ENCODE results near the gene SCAMP3.
A peak's percentile ranks its signal among the peaks of the same experiment; 100 is the strongest.

Gene SCAMP3

GRCh38 chr1:155285063-155285462 lies 22.9 kb upstream of the SCAMP3 start:
- DNase-seq (ENCODE audit: low spot score) = no peak

- no peak for DNase-seq (ENCODE audit: low spot score)
Measured at GRCh38 chr1:155284476-155284875, 22.3 kb upstream of the SCAMP3 start.

- DNase-seq (ENCODE audit: low spot score) = no peak
Measured at GRCh38 chr1:155282488-155283091, 20.4 kb upstream of the SCAMP3 start.

- DNase-seq (ENCODE audit: low spot score) = no peak
Measured at GRCh38 chr1:155279268-155279667, 17.1 kb upstream of the SCAMP3 start.

GRCh38 chr1:155278689-155279160 lies 16.6 kb upstream of the SCAMP3 start:
- DNase-seq (ENCODE audit: low spot score) = no peak

- peak; percentile 80 for DNase-seq (ENCODE audit: low spot score)
Measured at GRCh38 chr1:155277902-155278688, 15.9 kb upstream of the SCAMP3 start.

GRCh38 chr1:155277070-155277901 lies 15.1 kb upstream of the SCAMP3 start, which contains the start of gene HCN3:
HCN3 (plus strand) TSS chr1:155277463; CDS start chr1:155277591, 128 bp downstream.
- DNase-seq (ENCODE audit: low spot score) = peak; percentile 96

GRCh38 chr1:155273343-155274245 lies 11.4 kb upstream of the SCAMP3 start, which contains the start of gene CLK2:
CLK2 (minus strand) TSS chr1:155273504; CDS start chr1:155270977, 2,527 bp downstream.
- DNase-seq (ENCODE audit: low spot score) = peak; percentile 95

GRCh38 chr1:155272466-155273342 lies 10.5 kb upstream of the SCAMP3 start:
- DNase-seq (ENCODE audit: low spot score) = no peak

- no peak for DNase-seq (ENCODE audit: low spot score)
Measured at GRCh38 chr1:155269381-155269780, 7.2 kb upstream of the SCAMP3 start.

- DNase-seq (ENCODE audit: low spot score) = no peak
Measured at GRCh38 chr1:155268630-155269029, 6.5 kb upstream of the SCAMP3 start.

- no peak for DNase-seq (ENCODE audit: low spot score)
Measured at GRCh38 chr1:155267373-155267772, 5.2 kb upstream of the SCAMP3 start.

GRCh38 chr1:155266553-155266952 lies 4.4 kb upstream of the SCAMP3 start:
- DNase-seq (ENCODE audit: low spot score) = no peak

GRCh38 chr1:155263067-155263466 lies 907 bp upstream of the SCAMP3 start:
- no peak for DNase-seq (ENCODE audit: low spot score)

- DNase-seq (ENCODE audit: low spot score) = peak; percentile 19
Measured at GRCh38 chr1:155261493-155261851, 688 bp downstream of the SCAMP3 start.

GRCh38 chr1:155260276-155260675 lies 1.9 kb downstream of the SCAMP3 start:
- no peak for DNase-seq (ENCODE audit: low spot score)

GRCh38 chr1:155256058-155256852 lies 5.9 kb downstream of the SCAMP3 start:
- DNase-seq (ENCODE audit: low spot score) = no peak

GRCh38 chr1:155255243-155256007 lies 6.7 kb downstream of the SCAMP3 start, which contains the start of gene ENTREP3:
ENTREP3 (minus strand) TSS chr1:155255483; CDS start chr1:155254877, 606 bp downstream.
- DNase-seq (ENCODE audit: low spot score) = peak; percentile 88

All from germinal center (tissue), 1 donor.